ENCODE results near the gene MOCS3.

MOCS3 gene

DNA sequence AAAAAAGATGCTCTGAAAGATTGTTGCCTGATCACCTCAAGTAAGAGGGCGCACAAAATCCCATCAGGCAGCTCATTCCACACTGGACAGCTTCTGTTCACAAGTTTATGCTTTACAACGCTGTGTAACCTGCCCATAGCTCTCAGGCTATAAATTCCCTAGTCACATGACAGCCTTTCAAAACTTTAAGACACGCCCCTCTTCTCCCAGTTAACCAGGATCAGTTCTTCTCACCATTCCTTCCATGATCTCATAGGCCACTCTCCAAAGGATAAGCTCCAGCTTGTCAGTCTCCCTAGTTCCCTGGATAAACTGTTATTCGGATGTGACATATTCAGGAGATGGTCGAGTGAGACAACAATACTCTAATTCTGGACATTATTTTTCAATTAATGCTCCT lies 42.4 kb upstream of the MOCS3 start:
- DNase-seq (ENCODE audit: extremely low read depth, low read depth), result no peak
- TF ChIP-seq, protein P1, sequence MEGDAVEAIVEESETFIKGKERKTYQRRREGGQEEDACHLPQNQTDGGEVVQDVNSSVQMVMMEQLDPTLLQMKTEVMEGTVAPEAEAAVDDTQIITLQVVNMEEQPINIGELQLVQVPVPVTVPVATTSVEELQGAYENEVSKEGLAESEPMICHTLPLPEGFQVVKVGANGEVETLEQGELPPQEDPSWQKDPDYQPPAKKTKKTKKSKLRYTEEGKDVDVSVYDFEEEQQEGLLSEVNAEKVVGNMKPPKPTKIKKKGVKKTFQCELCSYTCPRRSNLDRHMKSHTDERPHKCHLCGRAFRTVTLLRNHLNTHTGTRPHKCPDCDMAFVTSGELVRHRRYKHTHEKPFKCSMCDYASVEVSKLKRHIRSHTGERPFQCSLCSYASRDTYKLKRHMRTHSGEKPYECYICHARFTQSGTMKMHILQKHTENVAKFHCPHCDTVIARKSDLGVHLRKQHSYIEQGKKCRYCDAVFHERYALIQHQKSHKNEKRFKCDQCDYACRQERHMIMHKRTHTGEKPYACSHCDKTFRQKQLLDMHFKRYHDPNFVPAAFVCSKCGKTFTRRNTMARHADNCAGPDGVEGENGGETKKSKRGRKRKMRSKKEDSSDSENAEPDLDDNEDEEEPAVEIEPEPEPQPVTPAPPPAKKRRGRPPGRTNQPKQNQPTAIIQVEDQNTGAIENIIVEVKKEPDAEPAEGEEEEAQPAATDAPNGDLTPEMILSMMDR (IDR thresholded peaks at IDR 0.05; ENCODE audit: low read depth, low read length, missing control alignments), result no peak
- H3K4me3 ChIP-seq (replicated peaks; ENCODE audit: low read depth, low read length), result no peak overlapping the region

DNA sequence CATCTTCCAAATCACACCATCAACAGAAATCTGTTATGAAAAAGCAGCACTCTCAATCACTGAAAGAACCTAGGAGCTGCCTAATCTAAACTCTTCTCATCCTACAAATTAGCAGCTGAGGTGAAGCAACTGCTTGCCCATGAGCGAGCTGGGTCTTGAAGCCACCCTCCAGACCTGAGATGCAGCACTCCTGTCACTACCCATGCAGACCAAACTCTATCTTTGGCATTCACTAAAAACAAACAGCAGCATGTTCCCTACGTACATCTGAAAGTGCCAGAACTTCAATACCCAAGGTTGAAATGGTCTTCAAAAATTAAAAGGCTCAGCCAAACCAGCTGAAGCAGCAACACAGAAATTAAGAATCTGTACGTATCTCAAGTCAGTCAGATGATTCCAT lies 41.7 kb upstream of the MOCS3 start:
- TF ChIP-seq, protein P1 (IDR thresholded peaks at IDR 0.05; ENCODE audit: low read depth, low read length, missing control alignments), result no peak
- H3K4me3 ChIP-seq (replicated peaks; ENCODE audit: low read depth, low read length), result no peak overlapping the region
- no peak for DNase-seq (ENCODE audit: extremely low read depth, low read depth)

DNA sequence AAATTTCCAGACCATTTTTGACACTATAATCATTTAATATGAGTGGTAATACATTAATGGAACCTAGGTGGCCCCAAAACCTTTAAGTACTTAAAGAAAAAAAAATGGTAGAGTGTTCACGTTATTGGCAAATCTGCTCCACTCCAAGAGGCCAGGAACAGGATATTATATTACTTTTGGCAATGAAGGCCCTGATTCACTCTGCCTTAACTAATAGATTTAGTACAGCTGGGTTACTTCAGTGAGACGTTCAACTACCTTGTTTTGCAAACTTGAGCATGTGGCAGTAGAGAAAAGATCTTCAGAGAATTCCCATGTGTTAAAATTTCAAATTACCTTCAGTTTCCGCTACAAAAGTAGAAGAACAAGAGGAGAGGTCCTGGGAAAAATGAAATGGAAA lies 40.2 kb upstream of the MOCS3 start:
- TF ChIP-seq, protein P1 (IDR thresholded peaks at IDR 0.05; ENCODE audit: low read depth, low read length, missing control alignments), result no peak
- no peak for DNase-seq (ENCODE audit: extremely low read depth, low read depth)
- no peak overlapping the region for H3K4me3 ChIP-seq (replicated peaks; ENCODE audit: low read depth, low read length)

GRCh38 chr20:50919567-50919966 lies 39.1 kb upstream of the MOCS3 start:
- no peak for DNase-seq (ENCODE audit: extremely low read depth, low read depth)
- TF ChIP-seq, protein P1 (IDR thresholded peaks at IDR 0.05; ENCODE audit: low read depth, low read length, missing control alignments), result no peak
- H3K4me3 ChIP-seq (replicated peaks; ENCODE audit: low read depth, low read length), result no peak overlapping the region

- TF ChIP-seq, protein P1 (IDR thresholded peaks at IDR 0.05; ENCODE audit: low read depth, low read length, missing control alignments), result no peak
- DNase-seq (ENCODE audit: extremely low read depth, low read depth), result no peak
- H3K4me3 ChIP-seq (replicated peaks; ENCODE audit: low read depth, low read length), result no peak overlapping the region
These were observed 37.6 kb upstream of the MOCS3 start for GRCh38 chr20:50920997-50921396.

GRCh38 chr20:50921803-50922501 lies 36.7 kb upstream of the MOCS3 start:
- TF ChIP-seq, protein P1 (IDR thresholded peaks at IDR 0.05; ENCODE audit: low read depth, low read length, missing control alignments), result no peak
- DNase-seq (ENCODE audit: extremely low read depth, low read depth), result no peak
- no peak overlapping the region for H3K4me3 ChIP-seq (replicated peaks; ENCODE audit: low read depth, low read length)
